HEK293 (cell line): ENCODE measurements around the gene GTPBP3.

Source experiments
- CTCF ChIP-seq: fragments of 450-650 bp; formaldehyde crosslinking; IDR thresholded peaks from 2 replicates; pipeline ENCODE4 v1.5.1; 2016; ENCODE audit warnings: missing biosample characterization, missing genetic modification characterization
- RBAK ChIP-seq: fragments of 450-650 bp; formaldehyde crosslinking; IDR thresholded peaks from 2 replicates; pipeline ENCODE4 v1.5.1; 2016; ENCODE audit warnings: missing biosample characterization, missing genetic modification characterization
- ZNF768 ChIP-seq: fragments of 450-650 bp; formaldehyde crosslinking; IDR thresholded peaks from 2 replicates; pipeline ENCODE4 v1.5.1; 2018; ENCODE audit warnings: missing biosample characterization, mild to moderate bottlenecking, missing genetic modification characterization

- TF ChIP-seq ZNF768 (tag by site-specific recombination): no peak
- no peak for TF ChIP-seq CTCF
- no peak for TF ChIP-seq RBAK (tag by site-specific recombination)
Observed at GRCh38 chr19:17318966-17319365, 18.4 kb upstream of the GTPBP3 start.
